Activated CD8-positive, alpha-beta T cell treated with anti-CD3 and anti-CD28 coated beads for 36 hours (primary cell): ENCODE results near the gene FAM219A. TPM values are rescaled to one million over a fixed set of nuclear protein-coding genes. Genes with fewer than 3 reads are reported as not detected.
"Not testable (repeated sequence)": the region's sequence is repeated elsewhere in the genome, so short reads cannot be mapped to it uniquely, and the experiment has no call there.

Source experiments
- ATAC-seq: fragments of 200-7000 bp; cut with Tn5 transposase; one replicate; pipeline ENCODE4 v1.10.0; 2021; ENCODE audit warnings: mild to moderate bottlenecking, moderate library complexity
- CTCF ChIA-PET: fragments of 350-600 bp; sonication (Branson Sonifier 250); formaldehyde crosslinking; loops from one replicate; lab custom pipeline; 2021; ENCODE audit warnings: antibody characterized with exemption; lab: Charles Lee
- POLR2A ChIA-PET: fragments of 350-600 bp; sonication (Branson Sonifier 250); formaldehyde crosslinking; loops from one replicate; lab custom pipeline; 2021; ENCODE audit warnings: antibody characterized with exemption; lab: Charles Lee
- DNase-seq: peaks from one replicate; pipeline ENCODE4 v3.0.0-alpha.2; 2020
- H3K27ac Mint-ChIP-seq: one replicate; pipeline ENCODE4 v1.8.0; 2021; ENCODE audit warnings: mild to moderate bottlenecking, mixed read lengths
- H3K27me3 Mint-ChIP-seq: one replicate; pipeline ENCODE4 v1.8.0; 2021; ENCODE audit warnings: mixed read lengths
- H3K36me3 Mint-ChIP-seq: one replicate; pipeline ENCODE4 v1.8.0; 2021; ENCODE audit warnings: low read depth, mixed read lengths
- H3K4me1 Mint-ChIP-seq: one replicate; pipeline ENCODE4 v1.8.0; 2021; ENCODE audit warnings: low read depth, mixed read lengths
- H3K4me3 Mint-ChIP-seq: one replicate; pipeline ENCODE4 v1.8.0; 2021; ENCODE audit warnings: mild to moderate bottlenecking, moderate library complexity, mixed read lengths
- H3K9me3 Mint-ChIP-seq: one replicate; pipeline ENCODE4 v1.8.0; 2021; ENCODE audit warnings: mixed read lengths
- CTCF ChIP-seq: fragments of 200-600 bp; IDR thresholded peaks from one replicate; pipeline ENCODE4 v1.8.0; 2022; ENCODE audit warnings: antibody characterized with exemption, mild to moderate bottlenecking
- intact Hi-C: fragments of 100-400 bp; cut with micrococcal nuclease; formaldehyde crosslinking; loops from one replicate; pipeline ENCODE4 v1.10.0; 2022
- total RNA-seq, 2 experiments: library from RNA; stranded (reverse); gene quantifications; one replicate each; pipeline ENCODE4 v1.2.3, GENCODE V29; 2021

Gene FAM219A
- total RNA-seq, 2 experiments from 2014 or later, result 8.2 to 9.2 TPM

- DNase-seq (no peak), ATAC-seq (no peak)
- Mint-ChIP-seq H3K36me3 (peaks cover 24% of the 10 kb centered on the region), H3K4me1 (peaks cover 20% of the 10 kb centered on the region), H3K9me3 (peaks cover 3% of the 10 kb centered on the region), H3K27me3 (no peaks in the 10 kb centered on the region), H3K27ac (no peak overlapping the region), H3K4me3 (no peak overlapping the region)
- ChIA-PET POLR2A (no interaction called here), CTCF (interaction anchor here (1.0 to 9.4 kb wide), 2 partner anchors 34 to 39 kb away, joined by 3 to 117 read pairs; no protein-coding TSS in a partner anchor)
- intact Hi-C loops, result loop anchor here (10.0 kb wide), 1 partner anchor 327 kb away; the partner anchor contains the start of gene UBAP2
- TF ChIP-seq CTCF, result no peak
Measured at GRCh38 chr9:34371886-34372466, 86.4 kb downstream of the FAM219A start.

- no peak for TF ChIP-seq CTCF
- H3K9me3 Mint-ChIP-seq, result peaks cover 7% of the 10 kb centered on the region
- peaks cover 29% of the 10 kb centered on the region for H3K36me3 Mint-ChIP-seq
- POLR2A ChIA-PET, result no interaction called here
- CTCF ChIA-PET, result no interaction called here
- no peaks in the 10 kb centered on the region for H3K27me3 Mint-ChIP-seq
- H3K4me1 Mint-ChIP-seq, result peaks cover 19% of the 10 kb centered on the region
- ATAC-seq (no peak), DNase-seq (no peak)
- intact Hi-C loops, result loop anchor here (10.0 kb wide), 1 partner anchor 326 kb away; the partner anchor contains the start of gene UBAP2
- H3K27ac Mint-ChIP-seq, result no peak overlapping the region
- H3K4me3 Mint-ChIP-seq, result no peak overlapping the region
Measured at GRCh38 chr9:34370970-34371880, 87.1 kb downstream of the FAM219A start.

- no peak overlapping the region for H3K27ac Mint-ChIP-seq
- no peak overlapping the region for H3K4me3 Mint-ChIP-seq
- H3K27me3 Mint-ChIP-seq, result no peaks in the 10 kb centered on the region
- H3K36me3 Mint-ChIP-seq, result peaks cover 29% of the 10 kb centered on the region
- peaks cover 7% of the 10 kb centered on the region for H3K9me3 Mint-ChIP-seq
- ChIA-PET POLR2A (no interaction called here), CTCF (no interaction called here)
- intact Hi-C loops, result loop anchor here (10.0 kb wide), 1 partner anchor 326 kb away; the partner anchor contains the start of gene UBAP2
- DNase-seq (no peak), ATAC-seq (peak; percentile 63)
- TF ChIP-seq CTCF, result no peak
- peaks cover 12% of the 10 kb centered on the region for H3K4me1 Mint-ChIP-seq
Measured at GRCh38 chr9:34370335-34370969, 87.9 kb downstream of the FAM219A start.

- intact Hi-C loops, result loop anchor here (10.0 kb wide), 1 partner anchor 325 kb away; the partner anchor contains the start of gene UBAP2
Measured at GRCh38 chr9:34369636-34370035, 88.7 kb downstream of the FAM219A start.

GRCh38 chr9:34368796-34369195, 89.6 kb downstream of the FAM219A start:
- Mint-ChIP-seq H3K4me1 (peaks cover 14% of the 10 kb centered on the region), H3K36me3 (peaks cover 29% of the 10 kb centered on the region)
- H3K4me3 Mint-ChIP-seq, DNase-seq, intact Hi-C loops, ATAC-seq, POLR2A ChIA-PET, H3K27ac Mint-ChIP-seq, H3K9me3 Mint-ChIP-seq, H3K27me3 Mint-ChIP-seq: not testable (repeated sequence)
- CTCF ChIA-PET, result interaction anchor here (0.7 to 1.7 kb wide), 3 partner anchors 10 to 35 kb away, joined by 3 read pairs; no protein-coding TSS in a partner anchor

More at GRCh38 chr9:34369636-34370035, 88.7 kb downstream of the FAM219A start:
- Mint-ChIP-seq H3K9me3 (peaks cover 7% of the 10 kb centered on the region), H3K4me3 (no peak overlapping the region), H3K27me3 (no peaks in the 10 kb centered on the region), H3K36me3 (peaks cover 29% of the 10 kb centered on the region), H3K4me1 (peaks cover 8% of the 10 kb centered on the region), H3K27ac (peak overlapping the region; percentile 7)
- ChIA-PET CTCF (interaction anchor here (1.2 kb wide), 1 partner anchor 31 kb away, joined by 3 read pairs; no protein-coding TSS in a partner anchor), POLR2A (no interaction called here)
- ATAC-seq (no peak), DNase-seq (no peak)
- TF ChIP-seq CTCF, result no peak

GRCh38 chr9:34367751-34368410, 90.5 kb downstream of the FAM219A start:
- DNase-seq, POLR2A ChIA-PET, H3K27me3 Mint-ChIP-seq, H3K9me3 Mint-ChIP-seq, ATAC-seq, H3K4me3 Mint-ChIP-seq, intact Hi-C loops, H3K27ac Mint-ChIP-seq: not testable (repeated sequence)
- CTCF ChIA-PET, result interaction anchor here (1.3 to 1.7 kb wide), 2 partner anchors 34 to 36 kb away, joined by 3 read pairs; no protein-coding TSS in a partner anchor
- Mint-ChIP-seq H3K36me3 (peaks cover 27% of the 10 kb centered on the region), H3K4me1 (peaks cover 17% of the 10 kb centered on the region)
